Urinary bladder (tissue), 2 donors: ENCODE results near the gene P2RY13. TPM values are rescaled to one million over a fixed set of nuclear protein-coding genes. Genes with fewer than 3 reads are reported as not detected.

Source experiments
- polyA plus RNA-seq: library from polyadenylated mRNA; stranded (reverse); fragments of 200-250 nt; gene quantifications from one replicate; pipeline ENCODE4 v1.2.3, GENCODE V29; 2013
- total RNA-seq: library from RNA; depleted of rRNA; stranded (reverse); fragments of >200 nt; gene quantifications from one replicate; pipeline ENCODE4 v1.2.3, GENCODE V29; 2014
- donor health status: healthy.

P2RY13 gene
- total and polyA plus RNA-seq, 2 donors: 0.57 to 2.3 TPM

Other genes starting within 250 kb of the P2RY13 start
- gene MED12L, start 243.9 kb downstream of the P2RY13 start, total RNA-seq: 3.1 TPM
- gene MED12L, start 243.9 kb downstream of the P2RY13 start, polyA plus RNA-seq: 0.11 TPM
- gene GPR171, start 126.3 kb downstream of the P2RY13 start, total RNA-seq: 0.63 TPM
- 1.5 TPM for gene GPR171, start 126.3 kb downstream of the P2RY13 start, polyA plus RNA-seq
- 2.6 TPM for gene P2RY14, start 51.0 kb downstream of the P2RY13 start, total RNA-seq
- 4.7 TPM for gene P2RY14, start 51.0 kb downstream of the P2RY13 start, polyA plus RNA-seq
- gene GPR87, start 12.7 kb downstream of the P2RY13 start, total RNA-seq: 5.0 TPM
- gene GPR87, start 12.7 kb downstream of the P2RY13 start, polyA plus RNA-seq: 4.2 TPM
- gene P2RY12, start 55.2 kb upstream of the P2RY13 start, total RNA-seq: 5.3 TPM
- gene P2RY12, start 55.2 kb upstream of the P2RY13 start, polyA plus RNA-seq: 1.5 TPM
- gene IGSF10, start 131.5 kb upstream of the P2RY13 start, total RNA-seq: 23.2 TPM
- gene IGSF10, start 131.5 kb upstream of the P2RY13 start, polyA plus RNA-seq: 9.8 TPM